IgD-negative memory B cell (primary cell): Measurements from ENCODE around the gene THAP4. TPM values are rescaled to one million over a fixed set of nuclear protein-coding genes. Genes with fewer than 3 reads are reported as not detected.
"Not testable (repeated sequence)": the region's sequence is repeated elsewhere in the genome, so short reads cannot be mapped to it uniquely, and the experiment has no call there.

Source experiments
- H3K27ac Mint-ChIP-seq, 3 donors: one replicate each; pipeline ENCODE4 v1.8.0; 2020 to 2022; ENCODE audit warnings: mild to moderate bottlenecking in 3 of 3, mixed read lengths in 3 of 3, moderate library complexity in 1 of 3
- H3K27me3 Mint-ChIP-seq: one replicate; pipeline ENCODE4 v1.8.0; 2021; ENCODE audit warnings: mixed read lengths
- H3K36me3 Mint-ChIP-seq: one replicate; pipeline ENCODE4 v1.8.0; 2020; ENCODE audit warnings: mild to moderate bottlenecking, mixed read lengths
- H3K4me1 Mint-ChIP-seq, 3 donors: one replicate each; pipeline ENCODE4 v1.8.0; 2020 to 2022; ENCODE audit warnings: mixed read lengths in 3 of 3, mild to moderate bottlenecking in 1 of 3
- H3K4me3 Mint-ChIP-seq, 4 donors: one replicate each; pipeline ENCODE4 v1.8.0; 2020 to 2022; ENCODE audit warnings: mild to moderate bottlenecking in 4 of 4, mixed read lengths in 4 of 4, moderate library complexity in 3 of 4
- H3K9me3 Mint-ChIP-seq, 3 donors: one replicate each; pipeline ENCODE4 v1.8.0; 2020 to 2021; ENCODE audit warnings: mixed read lengths in 3 of 3, mild to moderate bottlenecking in 1 of 3
- polyA plus RNA-seq: library from polyadenylated mRNA; unstranded; fragments of 300-500 nt; fragmentation: Illumina TruSeq; gene quantifications from one replicate; pipeline ENCODE4 v1.2.3, GENCODE V29; 2021

Gene THAP4
- polyA plus RNA-seq, 1 donor from 2014 or later = 39.6 TPM

DNA sequence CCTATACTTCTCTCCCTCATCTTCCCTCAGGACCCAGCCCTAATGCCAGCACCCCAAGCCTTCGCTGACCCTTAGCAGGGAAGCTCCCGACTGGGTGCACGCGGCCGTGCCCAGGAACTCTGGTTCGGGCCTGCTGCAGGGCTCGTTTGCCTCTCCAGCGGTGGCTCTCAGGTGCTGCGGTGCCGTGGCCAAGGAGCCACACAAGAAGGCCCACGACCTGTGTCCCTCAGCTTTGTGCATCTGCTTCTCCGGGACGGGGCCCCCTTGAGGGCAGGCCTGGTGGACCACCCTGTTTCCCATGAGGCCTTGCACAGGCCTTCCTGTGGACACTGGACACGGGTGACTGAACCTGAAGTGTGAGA, 60.7 kb downstream of the THAP4 start:
- no peaks in the 10 kb centered on the region for H3K9me3 Mint-ChIP-seq
- no peak overlapping the region for H3K27ac Mint-ChIP-seq
- H3K36me3 Mint-ChIP-seq = peaks cover 5% of the 10 kb centered on the region
- H3K27me3 Mint-ChIP-seq = no peaks in the 10 kb centered on the region
- H3K4me3 Mint-ChIP-seq = peak overlapping the region in 1 of 4 donors; percentile 44
- H3K4me1 Mint-ChIP-seq = no peaks in the 10 kb centered on the region

GRCh38 chr2:241575624-241576292, 61.2 kb downstream of the THAP4 start:
- H3K4me3 Mint-ChIP-seq = no peak overlapping the region
- no peak overlapping the region for H3K27ac Mint-ChIP-seq
- H3K36me3 Mint-ChIP-seq = peaks cover 5% of the 10 kb centered on the region
- H3K9me3 Mint-ChIP-seq = no peaks in the 10 kb centered on the region
- H3K4me1 Mint-ChIP-seq = no peaks in the 10 kb centered on the region
- H3K27me3 Mint-ChIP-seq = no peaks in the 10 kb centered on the region

- H3K36me3 Mint-ChIP-seq = peaks cover 4% of the 10 kb centered on the region
- H3K4me1 Mint-ChIP-seq = no peaks in the 10 kb centered on the region
- no peaks in the 10 kb centered on the region for H3K27me3 Mint-ChIP-seq
- no peaks in the 10 kb centered on the region for H3K9me3 Mint-ChIP-seq
- no peak overlapping the region for H3K27ac Mint-ChIP-seq
- no peak overlapping the region for H3K4me3 Mint-ChIP-seq
These were observed 61.9 kb downstream of the THAP4 start for GRCh38 chr2:241574911-241575623.

- Mint-ChIP-seq H3K36me3 (peaks cover 4% of the 10 kb centered on the region), H3K27ac (peak overlapping the region in 1 of 3 donors; percentile 31), H3K27me3 (no peaks in the 10 kb centered on the region), H3K4me1 (no peaks in the 10 kb centered on the region), H3K9me3 (no peaks in the 10 kb centered on the region), H3K4me3 (no peak overlapping the region)
These were observed 63.2 kb downstream of the THAP4 start for GRCh38 chr2:241573741-241574140.

GRCh38 chr2:241572915-241573651, 63.9 kb downstream of the THAP4 start:
- H3K27ac Mint-ChIP-seq = peak overlapping the region in 1 of 3 donors; percentile 31
- not testable (repeated sequence) for H3K4me3 Mint-ChIP-seq, H3K9me3 Mint-ChIP-seq, H3K27me3 Mint-ChIP-seq, H3K36me3 Mint-ChIP-seq, H3K4me1 Mint-ChIP-seq

DNA sequence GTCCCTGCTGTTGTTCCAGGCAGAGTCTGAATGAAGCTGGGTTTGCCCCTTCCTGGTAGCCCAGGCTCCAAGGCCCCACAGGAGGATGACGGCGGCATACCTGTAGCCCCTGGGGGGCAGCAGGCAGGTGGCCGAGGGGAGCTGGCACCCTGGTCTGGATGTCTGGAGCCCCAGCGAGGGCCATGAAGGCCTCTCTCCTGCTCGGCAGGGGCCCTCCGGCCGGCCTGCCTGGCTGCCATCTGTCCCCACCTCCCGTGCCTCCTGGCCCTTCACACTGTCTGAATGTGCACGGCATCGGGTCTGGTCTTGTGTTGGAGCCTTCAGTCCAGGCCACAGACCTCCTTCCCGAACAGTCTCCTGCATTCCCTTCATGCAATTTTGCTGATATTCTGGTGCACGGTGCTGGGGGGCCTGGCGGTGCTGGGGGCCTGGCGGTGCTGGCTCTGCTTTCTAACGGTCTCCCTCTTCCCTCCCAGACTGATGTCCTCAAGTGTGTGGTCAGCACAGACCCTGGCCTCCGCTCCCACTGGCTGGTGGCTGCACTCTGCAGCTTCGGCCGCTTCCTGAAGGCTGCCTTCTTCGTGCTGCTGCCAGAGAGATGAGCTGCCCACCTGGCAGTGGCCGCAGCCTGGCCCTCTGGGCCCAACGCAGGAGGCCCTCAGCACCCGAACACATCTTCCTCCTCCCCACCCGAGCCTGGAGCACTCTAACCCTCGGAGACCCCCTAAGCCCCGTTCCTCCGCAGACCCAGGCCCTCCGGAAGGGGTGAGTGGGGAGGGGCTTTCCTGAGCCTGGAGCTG, 64.9 kb downstream of the THAP4 start:
- Mint-ChIP-seq H3K27me3 (no peaks in the 10 kb centered on the region), H3K27ac (no peak overlapping the region), H3K36me3 (peaks cover 1% of the 10 kb centered on the region), H3K9me3 (no peaks in the 10 kb centered on the region), H3K4me3 (no peak overlapping the region), H3K4me1 (no peaks in the 10 kb centered on the region)

- Mint-ChIP-seq H3K9me3 (no peaks in the 10 kb centered on the region), H3K27ac (no peak overlapping the region), H3K27me3 (no peaks in the 10 kb centered on the region), H3K36me3 (peaks cover 1% of the 10 kb centered on the region), H3K4me1 (no peaks in the 10 kb centered on the region), H3K4me3 (no peak overlapping the region)
These were observed 65.9 kb downstream of the THAP4 start for GRCh38 chr2:241570961-241571581.

GRCh38 chr2:241569831-241570281, 67.1 kb downstream of the THAP4 start:
- Mint-ChIP-seq H3K9me3 (no peaks in the 10 kb centered on the region), H3K27me3 (no peaks in the 10 kb centered on the region), H3K36me3 (peaks cover 1% of the 10 kb centered on the region), H3K4me3 (no peak overlapping the region), H3K4me1 (no peaks in the 10 kb centered on the region), H3K27ac (no peak overlapping the region)

- no peaks in the 10 kb centered on the region for H3K27me3 Mint-ChIP-seq
- H3K36me3 Mint-ChIP-seq = peaks cover 1% of the 10 kb centered on the region
- no peak overlapping the region for H3K4me3 Mint-ChIP-seq
- no peak overlapping the region for H3K27ac Mint-ChIP-seq
- no peaks in the 10 kb centered on the region for H3K4me1 Mint-ChIP-seq
- H3K9me3 Mint-ChIP-seq = no peaks in the 10 kb centered on the region
These were observed 68.2 kb downstream of the THAP4 start for GRCh38 chr2:241568726-241569125.

DNA sequence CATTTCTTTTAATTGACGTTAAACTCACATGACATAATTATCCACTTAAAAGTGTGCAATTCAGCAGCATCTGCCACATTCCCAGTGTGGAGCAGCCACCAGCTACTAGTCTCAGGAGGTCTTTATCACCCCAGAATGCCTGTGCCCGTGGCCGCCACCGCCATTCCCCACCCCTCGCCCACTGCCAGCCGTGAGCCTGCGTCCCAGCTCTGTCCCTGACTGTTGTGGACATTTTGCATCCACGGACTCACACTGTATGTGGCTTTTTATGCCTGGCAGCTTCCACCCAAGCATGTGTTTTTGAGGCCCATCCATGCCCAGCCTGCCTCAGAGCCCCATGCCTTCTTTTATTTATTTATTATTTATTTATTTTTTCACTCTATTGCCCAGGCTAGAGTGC, 69.2 kb downstream of the THAP4 start:
- H3K27me3 Mint-ChIP-seq = no peaks in the 10 kb centered on the region
- peak overlapping the region in 1 of 3 donors; percentile 50 for H3K27ac Mint-ChIP-seq
- H3K36me3 Mint-ChIP-seq = no peaks in the 10 kb centered on the region
- no peaks in the 10 kb centered on the region for H3K9me3 Mint-ChIP-seq
- no peak overlapping the region for H3K4me3 Mint-ChIP-seq
- H3K4me1 Mint-ChIP-seq = no peaks in the 10 kb centered on the region

GRCh38 chr2:241567266-241567665, 69.7 kb downstream of the THAP4 start:
- not testable (repeated sequence) for H3K9me3 Mint-ChIP-seq, H3K36me3 Mint-ChIP-seq, H3K27me3 Mint-ChIP-seq, H3K4me3 Mint-ChIP-seq, H3K4me1 Mint-ChIP-seq
- peak overlapping the region in 2 of 3 donors; percentile 16 to 27 for H3K27ac Mint-ChIP-seq

- Mint-ChIP-seq H3K27me3 (no peaks in the 10 kb centered on the region), H3K36me3 (no peaks in the 10 kb centered on the region), H3K4me1 (no peaks in the 10 kb centered on the region), H3K4me3 (no peak overlapping the region), H3K27ac (no peak overlapping the region), H3K9me3 (no peaks in the 10 kb centered on the region)
These were observed 70.5 kb downstream of the THAP4 start for GRCh38 chr2:241566468-241566867.

DNA sequence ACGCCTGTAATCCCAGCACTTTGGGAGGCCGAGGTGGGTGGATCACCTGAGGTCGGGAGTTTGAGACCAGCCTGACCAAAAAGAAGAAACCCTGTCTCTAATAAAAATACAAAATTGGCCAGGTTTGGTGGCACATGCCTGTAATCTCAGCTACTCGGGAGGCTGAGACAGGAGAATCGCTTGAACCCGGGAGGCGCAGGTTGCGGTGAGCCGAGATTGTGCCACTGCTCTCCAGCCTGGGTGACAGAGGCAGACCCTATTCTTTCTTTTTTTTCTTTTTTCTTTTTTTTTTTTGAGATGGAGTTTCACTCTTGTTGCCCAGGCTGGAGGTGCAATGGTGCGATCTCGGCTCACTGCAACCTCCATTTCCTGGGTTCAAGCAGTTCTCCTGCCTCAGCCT, 70.9 kb downstream of the THAP4 start:
- H3K36me3 Mint-ChIP-seq, H3K9me3 Mint-ChIP-seq, H3K27me3 Mint-ChIP-seq, H3K4me3 Mint-ChIP-seq, H3K27ac Mint-ChIP-seq, H3K4me1 Mint-ChIP-seq: not testable (repeated sequence)

DNA sequence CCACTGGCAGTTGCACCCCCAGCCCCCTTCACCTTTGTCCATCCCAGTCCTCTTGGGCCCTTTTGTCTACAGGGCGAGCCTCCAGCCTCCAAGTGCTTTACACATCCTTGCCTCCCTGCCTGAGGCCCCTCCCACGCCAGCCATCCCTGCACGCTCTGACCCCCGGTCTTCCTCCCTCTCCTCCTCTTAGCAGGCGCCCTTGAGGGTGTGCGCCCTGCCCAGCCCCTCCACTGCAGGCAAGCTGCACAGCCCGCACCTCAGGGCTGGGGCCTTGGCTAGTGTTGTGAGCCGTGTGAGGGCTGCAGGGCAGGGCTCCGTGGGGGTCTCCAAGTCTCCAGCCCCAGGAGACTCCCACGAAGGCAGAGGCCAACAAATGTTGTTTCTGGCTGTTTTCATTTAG, 71.5 kb downstream of the THAP4 start:
- Mint-ChIP-seq H3K27ac (no peak overlapping the region), H3K4me3 (no peak overlapping the region), H3K27me3 (peaks cover 8% of the 10 kb centered on the region), H3K36me3 (no peaks in the 10 kb centered on the region), H3K4me1 (no peaks in the 10 kb centered on the region), H3K9me3 (no peaks in the 10 kb centered on the region)
